Spleen (tissue), 7 donors: Measurements from ENCODE around the gene MINDY4.

ENCODE experiments used
- CTCF ChIP-seq, 11 experiments: fragments of 200-600 bp in 7 of 11; fragments of 450-650 bp in 4 of 11; sonication (generic) in 4 of 11; IDR thresholded peaks in 8 of 11; conservative IDR thresholded peaks in 3 of 11; 1 replicate in 7 of 11; 2 replicates in 4 of 11; pipeline versions ENCODE4 v1.4.0 to v1.8.0; 2016 to 2021; ENCODE audit warnings: antibody characterized with exemption in 11 of 11, inconsistent platforms in 4 of 11, mild to moderate bottlenecking in 1 of 11
- POLR2A ChIP-seq, 3 donors: fragments of 450-650 bp; IDR thresholded peaks; one replicate each; pipeline ENCODE4 v1.5.1; 2017; ENCODE audit warnings: antibody characterized with exemption in 3 of 3, mild to moderate bottlenecking in 1 of 3
- donor health status: DM: no; HTN: no; CAD: no; lungs with moderate emphysema.
- donor health status: DM: no; HTN: no; CAD: no.
- donor health status: DM: no; HTN: no; CAD: no.

DNA sequence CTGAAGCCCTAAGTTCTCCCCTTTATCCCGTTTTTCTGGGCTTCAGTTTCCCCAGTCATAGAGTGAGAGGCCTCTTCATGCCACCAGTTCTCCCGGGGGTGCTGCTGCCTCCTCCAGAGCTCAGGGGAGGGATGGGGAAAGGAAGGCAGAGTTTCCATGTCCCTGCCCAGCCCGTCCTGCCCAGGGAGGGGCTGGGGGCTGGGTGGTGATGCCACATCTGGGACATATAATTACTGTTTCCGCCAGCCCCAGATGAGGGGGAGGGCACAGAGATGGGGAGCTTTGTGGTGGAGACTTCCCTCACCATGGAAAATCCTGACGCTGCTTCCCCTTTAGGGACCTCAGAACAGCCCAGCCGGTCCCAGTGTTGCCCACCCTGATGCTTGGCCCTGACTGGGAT lies 144.5 kb downstream of the MINDY4 start:
- TF ChIP-seq POLR2A (IDR thresholded peaks at IDR 0.05) (no peak), CTCF (IDR thresholded peaks at IDR 0.05 in 8 of 11, conservative IDR thresholded peaks at IDR 0.05 in 3 of 11) (no peak)
